Measurements from ENCODE around the gene TAOK2.

TAOK2 gene

DNA sequence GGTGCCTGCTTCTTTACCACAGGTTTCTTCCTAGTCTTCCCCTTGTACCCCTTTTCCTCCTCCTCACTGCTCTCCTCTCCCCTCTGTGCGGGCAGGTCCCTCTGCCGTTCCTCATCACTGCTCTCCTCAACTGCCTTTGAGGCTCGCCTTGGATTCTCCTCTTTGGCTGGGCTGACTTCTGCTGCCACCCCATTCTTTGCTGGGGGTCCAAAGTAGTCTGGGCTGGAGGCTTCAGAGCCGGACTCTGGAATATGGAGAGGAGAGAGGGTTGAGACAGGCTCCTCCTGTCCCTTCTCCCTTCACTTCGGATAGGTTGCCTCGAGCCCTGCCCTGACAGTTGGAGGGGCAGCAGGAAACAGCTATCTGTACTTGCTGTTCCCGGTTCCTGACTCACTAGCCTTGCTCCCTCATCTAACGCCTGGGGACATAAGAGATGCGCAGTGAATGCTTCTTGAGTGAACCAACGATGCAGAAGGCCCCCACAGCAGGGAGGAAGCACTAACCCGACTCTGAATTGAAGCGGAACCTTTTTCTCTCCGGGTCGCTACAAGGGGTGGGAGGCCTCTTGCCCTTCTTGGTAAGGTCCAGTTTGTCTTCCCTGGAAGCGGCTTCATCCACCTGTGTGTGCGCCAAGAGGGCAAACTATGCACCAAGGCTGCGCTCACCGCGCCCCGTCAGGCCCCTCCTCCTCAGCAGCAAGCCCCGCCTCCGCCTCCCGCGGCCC is 21.1 kb downstream of the TAOK2 start:
- H3K9ac ChIP-seq (ENCODE audit: low read depth in 1 of 2, low read length in 2 of 2): peak overlapping the region; percentile 50 to 95
- H3K27me3 ChIP-seq (ENCODE audit: control insufficient read depth in 1 of 2, insufficient read depth in 2 of 2, low read length in 2 of 2): no peaks in the 10 kb centered on the region
- peaks cover 22% of the 10 kb centered on the region in 2 donors for H3K4me1 ChIP-seq (ENCODE audit: control insufficient read depth in 1 of 2, insufficient read depth in 2 of 2, low read length in 2 of 2)
- H3K27ac ChIP-seq (ENCODE audit: low read depth, low read length): peak overlapping the region; percentile 97
- no peaks in the 10 kb centered on the region for H3K9me3 ChIP-seq (ENCODE audit: control insufficient read depth in 1 of 2, low read length in 2 of 2)
- H3K36me3 ChIP-seq (ENCODE audit: control insufficient read depth in 1 of 2, insufficient read depth in 2 of 2, low read length in 2 of 2): peaks cover 12 to 45% of the 10 kb centered on the region in 2 donors
- peak overlapping the region; percentile 97 for H3K4me3 ChIP-seq (ENCODE audit: low read depth in 1 of 2, low read length in 2 of 2)

DNA sequence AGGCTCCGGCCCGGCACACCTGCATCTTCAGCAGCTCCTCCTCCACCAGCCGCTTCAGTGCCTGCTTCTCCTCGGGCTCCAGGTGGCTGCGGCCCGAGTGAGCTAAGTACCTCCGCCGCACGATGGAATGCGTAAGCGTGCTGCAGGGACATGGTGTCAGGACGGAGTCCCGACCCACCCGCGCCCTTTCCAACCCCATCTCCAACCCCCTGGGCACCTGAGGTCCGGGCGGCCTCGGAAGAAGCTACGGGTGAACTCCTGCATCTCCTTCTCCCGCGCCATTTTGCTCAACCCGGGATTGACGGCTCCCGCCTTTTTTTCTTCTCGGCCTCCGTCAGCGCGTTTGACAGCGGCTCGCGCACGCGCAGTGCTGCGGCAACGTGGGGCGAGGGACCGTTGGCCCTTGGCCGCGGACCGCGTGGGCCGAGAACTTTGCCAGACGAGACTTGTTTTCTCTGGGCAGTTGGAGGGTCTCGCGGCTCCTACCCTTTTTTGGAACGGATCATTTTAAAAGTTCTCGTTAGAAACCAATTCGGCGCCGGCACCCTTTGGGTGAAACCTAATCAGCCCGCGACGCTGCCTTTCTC is 21.7 kb downstream of the TAOK2 start, which contains the start of gene HIRIP3:
Gene HIRIP3, minus strand, starts transcription at position 294 of the 587 bp plus-strand sequence. Its CDS starts 12 bp downstream, at position 282.
- Histone ChIP-seq H3K27ac (ENCODE audit: low read depth, low read length) (peak within 1 kb of the TSS; percentile 97), H3K27me3 (ENCODE audit: control insufficient read depth in 1 of 2, insufficient read depth in 2 of 2, low read length in 2 of 2) (no peaks in the 10 kb centered on the region), H3K4me3 (ENCODE audit: low read depth in 1 of 2, low read length in 2 of 2) (peak within 1 kb of the TSS; percentile 97), H3K36me3 (ENCODE audit: control insufficient read depth in 1 of 2, insufficient read depth in 2 of 2, low read length in 2 of 2) (peaks cover 9 to 47% of the 10 kb centered on the region in 2 donors), H3K9me3 (ENCODE audit: control insufficient read depth in 1 of 2, low read length in 2 of 2) (no peaks in the 10 kb centered on the region), H3K9ac (ENCODE audit: low read depth in 1 of 2, low read length in 2 of 2) (peak within 1 kb of the TSS; percentile 82 to 95), H3K4me1 (ENCODE audit: control insufficient read depth in 1 of 2, insufficient read depth in 2 of 2, low read length in 2 of 2) (peaks cover 22% of the 10 kb centered on the region in 2 donors)

DNA sequence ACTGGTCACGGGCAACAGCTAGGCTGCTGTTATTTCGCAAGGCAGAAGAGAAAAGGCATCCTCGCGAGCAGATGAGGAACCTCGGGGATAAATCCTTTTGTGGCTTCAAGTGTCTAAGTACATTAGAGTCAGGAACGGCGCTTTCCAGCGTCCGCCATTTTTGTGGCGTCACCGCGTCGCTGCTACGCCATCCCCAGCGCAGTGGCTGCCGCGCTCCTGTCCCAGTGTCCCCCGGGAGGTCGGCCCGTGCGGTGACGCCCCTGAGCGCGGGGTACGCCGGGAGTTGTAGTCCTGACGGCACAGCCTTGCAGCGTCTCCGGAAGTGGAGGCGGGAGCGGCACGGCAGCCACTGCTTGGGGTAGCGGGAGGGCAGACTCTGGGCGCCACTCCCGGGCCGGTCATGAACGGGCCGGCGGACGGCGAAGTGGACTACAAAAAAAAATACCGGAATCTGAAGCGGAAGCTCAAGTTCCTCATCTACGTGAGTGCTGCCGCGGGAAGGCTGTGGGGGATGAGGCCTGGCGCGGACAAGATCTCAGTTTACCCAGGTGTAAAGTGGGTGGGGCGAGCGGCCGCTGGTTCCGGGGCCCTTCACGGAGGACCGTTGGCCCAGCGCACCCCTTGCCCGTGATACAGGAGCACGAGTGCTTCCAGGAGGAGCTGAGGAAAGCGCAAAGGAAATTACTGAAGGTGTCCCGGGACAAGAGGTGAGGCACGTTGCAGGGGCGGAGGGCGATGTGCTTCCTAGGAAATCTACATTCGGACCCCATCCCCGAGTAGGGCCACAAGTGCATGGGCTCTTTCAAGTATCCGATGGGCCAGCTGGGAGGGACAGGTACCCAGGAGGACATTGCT is 22.5 kb downstream of the TAOK2 start, which contains the start of gene INO80E:
Gene INO80E, plus strand, starts transcription at position 331 of the 855 bp plus-strand sequence. Its CDS starts 70 bp downstream, at position 401.
- Histone ChIP-seq H3K27me3 (ENCODE audit: control insufficient read depth in 1 of 2, insufficient read depth in 2 of 2, low read length in 2 of 2) (no peaks in the 10 kb centered on the region), H3K4me1 (ENCODE audit: control insufficient read depth in 1 of 2, insufficient read depth in 2 of 2, low read length in 2 of 2) (peaks cover 22% of the 10 kb centered on the region in 2 donors), H3K27ac (ENCODE audit: low read depth, low read length) (peak within 1 kb of the TSS; percentile 97), H3K9me3 (ENCODE audit: control insufficient read depth in 1 of 2, low read length in 2 of 2) (no peaks in the 10 kb centered on the region), H3K36me3 (ENCODE audit: control insufficient read depth in 1 of 2, insufficient read depth in 2 of 2, low read length in 2 of 2) (peaks cover 6 to 47% of the 10 kb centered on the region in 2 donors), H3K4me3 (ENCODE audit: low read depth in 1 of 2, low read length in 2 of 2) (peak within 1 kb of the TSS; percentile 97), H3K9ac (ENCODE audit: low read depth in 1 of 2, low read length in 2 of 2) (peak within 1 kb of the TSS; percentile 82 to 95)

DNA sequence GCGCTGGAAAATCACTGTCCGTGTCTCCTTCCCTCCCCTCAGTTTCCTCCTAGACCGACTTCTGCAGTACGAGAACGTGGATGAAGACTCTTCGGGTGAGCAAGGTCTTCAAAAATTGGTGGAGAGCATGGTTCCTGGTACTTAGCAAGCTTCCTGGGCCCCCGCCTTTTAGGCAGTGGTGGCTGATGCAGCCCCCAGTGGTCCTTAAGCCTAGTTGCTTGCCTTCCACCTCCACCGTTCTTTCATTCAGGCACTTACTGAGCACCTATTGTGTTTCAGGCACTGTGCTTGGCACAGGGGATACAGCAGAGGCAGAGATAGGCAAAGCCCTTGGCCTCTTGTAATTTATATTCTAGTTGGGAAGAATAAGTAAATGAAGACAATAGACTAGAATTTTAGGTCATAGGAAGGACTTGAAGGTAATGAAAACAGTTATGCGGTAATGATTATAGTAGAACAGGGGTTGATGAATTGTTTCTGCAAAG is 23.1 kb downstream of the TAOK2 start:
- Histone ChIP-seq H3K36me3 (ENCODE audit: control insufficient read depth in 1 of 2, insufficient read depth in 2 of 2, low read length in 2 of 2) (peaks cover 10 to 46% of the 10 kb centered on the region in 2 donors), H3K9me3 (ENCODE audit: control insufficient read depth in 1 of 2, low read length in 2 of 2) (no peaks in the 10 kb centered on the region), H3K9ac (ENCODE audit: low read depth in 1 of 2, low read length in 2 of 2) (peak overlapping the region; percentile 82 to 95), H3K4me1 (ENCODE audit: control insufficient read depth in 1 of 2, insufficient read depth in 2 of 2, low read length in 2 of 2) (peaks cover 22% of the 10 kb centered on the region in 2 donors), H3K27me3 (ENCODE audit: control insufficient read depth in 1 of 2, insufficient read depth in 2 of 2, low read length in 2 of 2) (no peaks in the 10 kb centered on the region), H3K4me3 (ENCODE audit: low read depth in 1 of 2, low read length in 2 of 2) (peak overlapping the region; percentile 97), H3K27ac (ENCODE audit: low read depth, low read length) (peak overlapping the region; percentile 36)

DNA sequence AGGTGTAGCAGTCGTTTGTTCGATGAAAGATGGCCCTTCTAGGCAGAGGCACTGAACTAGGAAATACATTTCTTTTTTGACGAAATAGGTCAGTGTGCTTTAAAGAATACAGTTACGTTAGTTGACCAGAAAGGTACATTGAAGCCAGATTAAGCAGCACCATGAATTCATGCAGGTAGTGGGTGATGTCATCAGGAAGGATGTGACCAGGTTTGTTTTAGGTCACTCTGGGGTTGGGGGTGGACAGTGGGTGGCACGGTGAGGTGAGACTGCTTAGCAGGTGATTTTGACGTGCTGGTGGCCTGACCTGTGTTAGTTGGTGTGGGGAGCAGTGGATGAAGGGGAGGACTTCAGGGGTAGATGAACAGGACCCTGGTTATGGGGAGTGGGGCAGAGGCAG is 25.9 kb downstream of the TAOK2 start:
- Histone ChIP-seq H3K36me3 (ENCODE audit: control insufficient read depth in 1 of 2, insufficient read depth in 2 of 2, low read length in 2 of 2) (peaks cover 4 to 35% of the 10 kb centered on the region in 2 donors), H3K27me3 (ENCODE audit: control insufficient read depth in 1 of 2, insufficient read depth in 2 of 2, low read length in 2 of 2) (no peaks in the 10 kb centered on the region), H3K4me1 (ENCODE audit: control insufficient read depth in 1 of 2, insufficient read depth in 2 of 2, low read length in 2 of 2) (peaks cover 12 to 15% of the 10 kb centered on the region in 2 donors), H3K9ac (ENCODE audit: low read depth in 1 of 2, low read length in 2 of 2) (no peak overlapping the region), H3K9me3 (ENCODE audit: control insufficient read depth in 1 of 2, low read length in 2 of 2) (no peaks in the 10 kb centered on the region), H3K4me3 (ENCODE audit: low read depth in 1 of 2, low read length in 2 of 2) (no peak overlapping the region), H3K27ac (ENCODE audit: low read depth, low read length) (no peak overlapping the region)

DNA sequence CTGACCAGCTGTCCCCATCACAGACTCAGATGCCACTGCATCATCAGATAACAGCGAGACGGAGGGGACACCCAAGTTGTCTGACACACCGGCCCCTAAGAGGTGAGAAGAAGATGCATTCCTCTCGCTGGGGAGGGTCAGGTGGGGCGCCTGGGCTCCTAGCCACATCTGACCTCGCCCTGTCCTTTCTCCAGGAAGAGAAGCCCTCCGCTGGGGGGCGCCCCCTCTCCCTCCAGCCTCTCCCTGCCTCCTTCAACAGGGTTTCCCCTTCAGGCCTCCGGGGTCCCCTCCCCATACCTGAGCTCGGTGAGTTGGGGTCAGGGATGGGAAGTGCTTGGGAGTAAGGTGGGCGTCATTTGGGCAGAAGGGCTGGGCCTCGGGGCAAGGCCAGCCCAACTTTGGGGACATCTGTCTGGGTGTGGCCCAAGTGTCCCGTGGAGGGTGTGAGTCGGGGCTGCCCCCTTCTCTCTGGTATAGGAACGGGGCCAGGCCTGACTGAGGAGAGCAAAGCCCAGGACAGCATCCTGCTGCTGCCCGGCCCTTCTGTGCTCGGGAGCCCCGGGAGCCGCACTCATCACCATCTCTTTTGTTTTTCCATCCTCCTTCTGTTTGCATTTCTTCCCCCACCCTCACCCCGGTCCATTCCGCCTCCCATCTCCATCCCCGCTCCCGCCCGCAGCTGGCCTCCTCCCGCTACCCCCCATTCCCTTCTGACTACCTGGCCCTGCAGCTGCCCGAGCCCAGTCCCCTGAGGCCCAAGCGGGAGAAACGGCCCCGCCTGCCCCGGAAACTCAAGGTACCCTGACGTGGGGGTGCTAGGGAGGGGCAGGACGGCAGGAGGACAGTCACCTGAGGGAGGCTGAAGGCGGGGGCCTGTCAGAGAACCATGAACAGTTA is 27.3 kb downstream of the TAOK2 start:
- Histone ChIP-seq H3K27me3 (ENCODE audit: control insufficient read depth in 1 of 2, insufficient read depth in 2 of 2, low read length in 2 of 2) (no peaks in the 10 kb centered on the region), H3K36me3 (ENCODE audit: control insufficient read depth in 1 of 2, insufficient read depth in 2 of 2, low read length in 2 of 2) (peaks cover 4 to 35% of the 10 kb centered on the region in 2 donors), H3K4me3 (ENCODE audit: low read depth in 1 of 2, low read length in 2 of 2) (no peak overlapping the region), H3K9ac (ENCODE audit: low read depth in 1 of 2, low read length in 2 of 2) (no peak overlapping the region), H3K9me3 (ENCODE audit: control insufficient read depth in 1 of 2, low read length in 2 of 2) (no peaks in the 10 kb centered on the region), H3K27ac (ENCODE audit: low read depth, low read length) (no peak overlapping the region), H3K4me1 (ENCODE audit: control insufficient read depth in 1 of 2, insufficient read depth in 2 of 2, low read length in 2 of 2) (peaks cover 7 to 10% of the 10 kb centered on the region in 2 donors)

DNA sequence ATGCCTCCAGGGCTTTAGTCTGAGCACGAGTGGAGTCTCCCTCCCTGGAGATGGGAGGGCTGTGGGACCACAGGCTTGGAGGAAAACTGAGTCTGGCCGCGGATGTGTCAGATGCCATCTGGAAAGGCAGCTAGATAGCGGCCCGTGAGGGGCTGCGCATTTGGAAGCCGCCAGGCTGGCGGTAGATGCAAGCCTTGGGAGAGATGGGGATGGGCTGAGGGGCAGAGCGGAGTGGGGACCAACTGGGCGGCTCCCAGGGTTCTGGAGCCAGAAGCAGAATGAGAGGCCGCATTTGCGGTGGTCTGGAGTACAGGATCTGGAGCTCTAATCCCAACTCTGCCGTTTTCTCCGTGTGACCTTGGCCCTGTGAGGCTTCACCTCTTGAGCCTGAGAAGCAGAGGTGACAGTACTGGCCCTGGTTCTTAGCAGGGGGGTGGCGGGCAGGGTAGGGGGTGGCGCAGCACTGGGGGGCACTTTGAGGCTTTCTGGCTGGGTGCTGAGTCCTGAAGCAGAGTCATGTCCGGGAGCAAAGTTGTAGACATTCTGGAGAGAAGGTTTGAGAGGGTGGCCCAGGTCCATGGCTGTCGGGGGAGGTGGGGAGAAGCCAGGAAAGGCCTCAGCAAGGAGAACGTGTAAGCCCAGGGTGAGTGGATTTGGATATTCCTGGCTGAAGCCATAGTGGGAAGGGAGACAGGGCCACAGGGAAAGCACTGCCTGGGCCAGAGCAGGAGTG is 29.1 kb downstream of the TAOK2 start:
- Histone ChIP-seq H3K36me3 (ENCODE audit: control insufficient read depth in 1 of 2, insufficient read depth in 2 of 2, low read length in 2 of 2) (peaks cover 4 to 34% of the 10 kb centered on the region in 2 donors), H3K27me3 (ENCODE audit: control insufficient read depth in 1 of 2, insufficient read depth in 2 of 2, low read length in 2 of 2) (no peaks in the 10 kb centered on the region), H3K9me3 (ENCODE audit: control insufficient read depth in 1 of 2, low read length in 2 of 2) (no peaks in the 10 kb centered on the region), H3K4me1 (ENCODE audit: control insufficient read depth in 1 of 2, insufficient read depth in 2 of 2, low read length in 2 of 2) (no peaks in the 10 kb centered on the region), H3K4me3 (ENCODE audit: low read depth in 1 of 2, low read length in 2 of 2) (no peak overlapping the region), H3K27ac (ENCODE audit: low read depth, low read length) (no peak overlapping the region), H3K9ac (ENCODE audit: low read depth in 1 of 2, low read length in 2 of 2) (no peak overlapping the region)

DNA sequence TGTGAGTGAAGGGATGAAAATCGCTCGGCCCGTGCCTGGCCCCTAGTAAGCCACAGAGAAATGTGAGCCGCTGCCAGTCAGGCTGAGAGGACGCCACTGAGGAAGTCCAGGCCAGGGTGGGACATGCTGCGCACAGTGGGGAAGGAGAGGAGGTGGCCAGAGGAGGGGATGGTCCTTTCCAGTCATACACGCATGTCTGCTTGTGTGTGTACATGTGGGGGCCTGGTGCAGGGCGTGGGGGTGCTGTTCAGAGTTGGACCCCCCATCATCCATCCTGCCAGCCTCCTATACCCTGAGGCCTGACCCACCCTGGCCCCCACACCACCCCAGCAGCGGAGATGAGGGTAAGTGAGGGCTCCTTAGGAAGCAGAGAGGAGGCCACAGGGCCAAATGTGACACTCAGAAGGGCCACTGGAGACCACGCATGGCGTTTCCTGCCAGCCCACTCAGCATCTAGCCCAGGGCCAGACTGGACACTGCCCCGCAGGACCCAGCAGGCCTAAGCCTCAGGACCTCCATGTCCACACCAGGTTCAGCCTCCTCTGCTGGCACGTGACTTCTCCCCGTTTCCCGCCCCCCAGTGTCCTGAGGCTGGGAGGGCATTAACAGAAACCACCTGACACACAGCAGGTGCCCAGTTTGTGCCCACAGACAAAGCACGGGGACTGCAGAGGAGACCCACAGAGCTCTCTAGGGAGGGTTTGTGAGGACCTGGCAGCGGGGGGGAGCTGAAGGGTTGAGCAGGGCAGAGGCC is 30.2 kb downstream of the TAOK2 start:
- H3K27me3 ChIP-seq (ENCODE audit: control insufficient read depth in 1 of 2, insufficient read depth in 2 of 2, low read length in 2 of 2): no peaks in the 10 kb centered on the region
- H3K9me3 ChIP-seq (ENCODE audit: control insufficient read depth in 1 of 2, low read length in 2 of 2): no peaks in the 10 kb centered on the region
- H3K9ac ChIP-seq (ENCODE audit: low read depth in 1 of 2, low read length in 2 of 2): no peak overlapping the region
- H3K4me1 ChIP-seq (ENCODE audit: control insufficient read depth in 1 of 2, insufficient read depth in 2 of 2, low read length in 2 of 2): no peaks in the 10 kb centered on the region
- H3K27ac ChIP-seq (ENCODE audit: low read depth, low read length): no peak overlapping the region
- H3K36me3 ChIP-seq (ENCODE audit: control insufficient read depth in 1 of 2, insufficient read depth in 2 of 2, low read length in 2 of 2): peaks cover 4 to 33% of the 10 kb centered on the region in 2 donors
- H3K4me3 ChIP-seq (ENCODE audit: low read depth in 1 of 2, low read length in 2 of 2): no peak overlapping the region
